GM12892 (cell line): ENCODE results near the gene ABCC6.
"Not testable (repeated sequence)": the region's sequence is repeated elsewhere in the genome, so short reads cannot be mapped to it uniquely, and the experiment has no call there.

Experiments used
- DNase-seq: peaks from one replicate; pipeline ENCODE4 v3.0.0; 2011; ENCODE audit not compliant: insufficient read length
- FAIRE-seq: peaks from 2 replicates; lab custom pipeline; 2011; peaks lifted over from hg19 to GRCh38; lab: Jason Lieb, UNC
- POLR2A ChIP-seq: IDR thresholded peaks from 2 replicates; pipeline ENCODE4 v1.6.1; 2011; ENCODE audit warnings: low read depth, low read length, control low read depth
- POLR2AphosphoS5 ChIP-seq: IDR thresholded peaks from 2 replicates; pipeline ENCODE4 v1.6.1; 2011; ENCODE audit warnings: low read depth, low read length, control low read depth
- TAF1 ChIP-seq: IDR thresholded peaks from 2 replicates; pipeline ENCODE4 v1.6.1; 2011; ENCODE audit warnings: low read depth, mild to moderate bottlenecking, control low read depth, low read length, borderline replicate concordance

Gene ABCC6

GRCh38 chr16:16150878-16151152 is 72.5 kb downstream of the ABCC6 start:
- no peak for TF ChIP-seq POLR2AphosphoS5
- no peak for TF ChIP-seq POLR2A
- no peak for TF ChIP-seq TAF1
- DNase-seq (no peak), FAIRE-seq (no peak)

GRCh38 chr16:16150117-16150877 is 73.0 kb downstream of the ABCC6 start:
- FAIRE-seq (no peak), DNase-seq (no peak)
- TF ChIP-seq POLR2A = no peak
- no peak for TF ChIP-seq TAF1
- TF ChIP-seq POLR2AphosphoS5 = no peak

- no peak for TF ChIP-seq POLR2A
- no peak for TF ChIP-seq TAF1
- no peak for TF ChIP-seq POLR2AphosphoS5
- no peak for FAIRE-seq
- no peak for DNase-seq
Measured at GRCh38 chr16:16149710-16150116, 73.6 kb downstream of the ABCC6 start.

GRCh38 chr16:16148755-16149154 is 74.5 kb downstream of the ABCC6 start:
- TF ChIP-seq POLR2AphosphoS5 (no peak), TAF1 (no peak), POLR2A (no peak)
- no peak for DNase-seq
- no peak for FAIRE-seq

GRCh38 chr16:16148000-16148599 is 75.2 kb downstream of the ABCC6 start:
- not testable (repeated sequence) for DNase-seq, FAIRE-seq

- TF ChIP-seq POLR2AphosphoS5 = no peak
- no peak for TF ChIP-seq TAF1
- no peak for TF ChIP-seq POLR2A
- DNase-seq (no peak), FAIRE-seq (no peak)
Measured at GRCh38 chr16:16147316-16147999, 75.8 kb downstream of the ABCC6 start.

GRCh38 chr16:16146380-16147315 is 76.6 kb downstream of the ABCC6 start:
- DNase-seq = no peak
- no peak for FAIRE-seq
- TF ChIP-seq POLR2AphosphoS5 = no peak
- TF ChIP-seq POLR2A = no peak
- no peak for TF ChIP-seq TAF1

GRCh38 chr16:16145286-16145685 is 78.0 kb downstream of the ABCC6 start:
- TF ChIP-seq POLR2AphosphoS5 (no peak), POLR2A (no peak), TAF1 (no peak)
- FAIRE-seq = no peak
- DNase-seq = no peak

- FAIRE-seq (no peak), DNase-seq (no peak)
- TF ChIP-seq POLR2AphosphoS5 (no peak), POLR2A (no peak), TAF1 (no peak)
Measured at GRCh38 chr16:16144416-16144815, 78.9 kb downstream of the ABCC6 start.

- no peak for TF ChIP-seq POLR2AphosphoS5
- TF ChIP-seq POLR2A = no peak
- no peak for TF ChIP-seq TAF1
- no peak for FAIRE-seq
- DNase-seq = no peak
Measured at GRCh38 chr16:16143931-16144330, 79.4 kb downstream of the ABCC6 start.
